ENCODE results near the gene CLPTM1L. TPM values are rescaled to one million over a fixed set of nuclear protein-coding genes. Genes with fewer than 3 reads are reported as not detected.
"Not testable (repeated sequence)": the region's sequence is repeated elsewhere in the genome, so short reads cannot be mapped to it uniquely, and the experiment has no call there.

Gene CLPTM1L
- total RNA-seq, 2 experiments from 2014 or later, result 395 TPM

DNA sequence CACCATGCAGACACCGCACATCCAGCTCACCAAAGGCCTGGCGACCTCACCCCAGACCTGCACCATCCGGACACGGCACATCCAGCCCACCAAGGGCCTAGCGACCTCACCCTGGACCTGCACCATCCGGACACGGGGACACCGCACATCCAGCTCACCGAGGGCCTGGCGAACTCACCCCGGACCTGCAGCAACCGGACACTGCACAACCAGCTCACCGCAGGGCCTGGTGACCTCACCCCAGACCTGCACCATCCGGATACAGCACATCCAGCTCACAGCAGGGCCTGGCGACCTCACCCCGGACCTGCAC lies 61.2 kb downstream of the CLPTM1L start:
- H3K4me2 ChIP-seq (ENCODE audit: low read length); H3K27ac ChIP-seq (ENCODE audit: low read depth, low read length, poor library complexity, severe bottlenecking); CTCF ChIA-PET (ENCODE audit: unreplicated experiment); H3K4me1 ChIP-seq (ENCODE audit: insufficient read depth, low read length, poor library complexity, severe bottlenecking); intact Hi-C loops (cut with micrococcal nuclease; ENCODE audit: unreplicated experiment); H2AFZ ChIP-seq (ENCODE audit: low read length); H3K9me2 ChIP-seq (ENCODE audit: insufficient read depth, low read length); BruUV-seq (replicated peaks); DNase-seq (ENCODE audit: low spot score); H3K9me3 ChIP-seq (ENCODE audit: low read length); H3K4me3 ChIP-seq (ENCODE audit: low read depth, low read length, poor library complexity, severe bottlenecking): not testable (repeated sequence)
- H4K20me1 ChIP-seq (ENCODE audit: insufficient read depth, low read length), result peaks cover 13% of the 10 kb centered on the region; the same call in 1 of the 2 replicates
- peaks cover 78% of the 10 kb centered on the region for H3K79me2 ChIP-seq (ENCODE audit: insufficient read depth, low read depth, low read length)
- POLR2A ChIA-PET, result interaction anchor here (0.7 to 1.3 kb wide), 2 partner anchors 50 to 111 kb away, joined by 3 to 8 read pairs; no protein-coding TSS in a partner anchor
- H3K36me3 ChIP-seq (ENCODE audit: insufficient read depth, low read length), result peaks cover 95% of the 10 kb centered on the region

GRCh38 chr5:1282993-1283728 lies 61.7 kb downstream of the CLPTM1L start:
- CTCF ChIA-PET (ENCODE audit: unreplicated experiment), result interaction anchor here (0.6 kb wide), 1 partner anchor 166 kb away, joined by 3 read pairs; no protein-coding TSS in a partner anchor
- H4K20me1 ChIP-seq (ENCODE audit: insufficient read depth, low read length), result peaks cover 13% of the 10 kb centered on the region; the same call in 1 of the 2 replicates
- intact Hi-C loops (cut with micrococcal nuclease; ENCODE audit: unreplicated experiment); H3K9me3 ChIP-seq (ENCODE audit: low read length); H3K9me2 ChIP-seq (ENCODE audit: insufficient read depth, low read length); H3K27ac ChIP-seq (ENCODE audit: low read depth, low read length, poor library complexity, severe bottlenecking); H2AFZ ChIP-seq (ENCODE audit: low read length); H3K4me1 ChIP-seq (ENCODE audit: insufficient read depth, low read length, poor library complexity, severe bottlenecking); H3K4me2 ChIP-seq (ENCODE audit: low read length); DNase-seq (ENCODE audit: low spot score); H3K4me3 ChIP-seq (ENCODE audit: low read depth, low read length, poor library complexity, severe bottlenecking); BruUV-seq (replicated peaks): not testable (repeated sequence)
- H3K79me2 ChIP-seq (ENCODE audit: insufficient read depth, low read depth, low read length), result peaks cover 75% of the 10 kb centered on the region
- POLR2A ChIA-PET, result interaction anchor here (0.7 to 1.3 kb wide), 2 partner anchors 27 to 110 kb away, joined by 3 read pairs; no protein-coding TSS in a partner anchor
- peaks cover 95% of the 10 kb centered on the region for H3K36me3 ChIP-seq (ENCODE audit: insufficient read depth, low read length)

DNA sequence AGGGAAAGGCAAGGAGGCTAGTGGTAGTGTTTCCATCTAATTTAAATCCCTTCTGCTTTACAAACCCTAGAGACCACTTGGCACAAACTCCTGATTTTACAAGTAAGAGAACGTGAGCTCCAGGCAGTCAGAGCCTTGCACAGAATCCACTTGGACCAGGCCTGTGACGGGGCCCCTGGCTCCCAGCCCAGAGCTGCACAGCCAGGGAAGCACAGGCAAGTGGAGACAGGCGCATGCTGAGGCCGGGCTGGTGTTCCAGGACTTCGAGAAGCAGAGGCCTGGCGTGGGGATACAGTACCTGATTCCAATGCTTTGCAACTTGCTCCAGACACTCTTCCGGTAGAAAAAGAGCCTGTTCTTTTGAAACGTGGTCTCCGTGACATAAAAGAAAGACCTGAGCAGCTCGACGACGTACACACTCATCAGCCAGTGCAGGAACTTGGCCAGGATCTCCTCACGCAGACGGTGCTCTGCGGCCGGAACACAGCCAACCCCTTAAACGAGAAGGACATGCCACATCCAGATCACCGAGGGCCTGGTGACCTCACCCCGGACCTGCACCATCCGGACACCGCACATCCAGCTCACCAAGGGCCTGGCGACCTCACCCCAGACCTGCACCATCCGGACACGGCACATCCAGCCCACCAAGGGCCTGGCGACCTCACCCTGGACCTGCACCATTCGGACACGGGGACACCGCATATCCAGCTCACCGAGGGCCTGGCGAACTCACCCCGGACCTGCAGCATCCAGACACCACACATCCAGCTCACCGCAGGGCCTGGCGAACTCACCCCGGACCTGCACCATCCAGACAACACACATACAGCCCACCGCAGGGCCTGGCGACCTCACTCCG lies 62.5 kb downstream of the CLPTM1L start:
- Histone ChIP-seq H3K4me2 (ENCODE audit: low read length) (no peak overlapping the region), H3K9me3 (ENCODE audit: low read length) (no peaks in the 10 kb centered on the region), H3K36me3 (ENCODE audit: insufficient read depth, low read length) (peaks cover 95% of the 10 kb centered on the region), H3K4me1 (ENCODE audit: insufficient read depth, low read length, poor library complexity, severe bottlenecking) (no peaks in the 10 kb centered on the region), H4K20me1 (ENCODE audit: insufficient read depth, low read length) (peaks cover 13% of the 10 kb centered on the region; the same call in 1 of the 2 replicates), H3K27ac (ENCODE audit: low read depth, low read length, poor library complexity, severe bottlenecking) (no peak overlapping the region), H3K79me2 (ENCODE audit: insufficient read depth, low read depth, low read length) (peaks cover 67% of the 10 kb centered on the region), H3K4me3 (ENCODE audit: low read depth, low read length, poor library complexity, severe bottlenecking) (no peak overlapping the region), H3K9me2 (ENCODE audit: insufficient read depth, low read length) (no peaks in the 10 kb centered on the region), H2AFZ (ENCODE audit: low read length) (no peak overlapping the region)
- intact Hi-C loops (cut with micrococcal nuclease; ENCODE audit: unreplicated experiment), result no loop called here
- TF ChIP-seq, protein P1, sequence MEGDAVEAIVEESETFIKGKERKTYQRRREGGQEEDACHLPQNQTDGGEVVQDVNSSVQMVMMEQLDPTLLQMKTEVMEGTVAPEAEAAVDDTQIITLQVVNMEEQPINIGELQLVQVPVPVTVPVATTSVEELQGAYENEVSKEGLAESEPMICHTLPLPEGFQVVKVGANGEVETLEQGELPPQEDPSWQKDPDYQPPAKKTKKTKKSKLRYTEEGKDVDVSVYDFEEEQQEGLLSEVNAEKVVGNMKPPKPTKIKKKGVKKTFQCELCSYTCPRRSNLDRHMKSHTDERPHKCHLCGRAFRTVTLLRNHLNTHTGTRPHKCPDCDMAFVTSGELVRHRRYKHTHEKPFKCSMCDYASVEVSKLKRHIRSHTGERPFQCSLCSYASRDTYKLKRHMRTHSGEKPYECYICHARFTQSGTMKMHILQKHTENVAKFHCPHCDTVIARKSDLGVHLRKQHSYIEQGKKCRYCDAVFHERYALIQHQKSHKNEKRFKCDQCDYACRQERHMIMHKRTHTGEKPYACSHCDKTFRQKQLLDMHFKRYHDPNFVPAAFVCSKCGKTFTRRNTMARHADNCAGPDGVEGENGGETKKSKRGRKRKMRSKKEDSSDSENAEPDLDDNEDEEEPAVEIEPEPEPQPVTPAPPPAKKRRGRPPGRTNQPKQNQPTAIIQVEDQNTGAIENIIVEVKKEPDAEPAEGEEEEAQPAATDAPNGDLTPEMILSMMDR (conservative IDR thresholded peaks at IDR 0.05; ENCODE audit: low read length), result no peak
- no peak for TF ChIP-seq EZH2phosphoT487 (IDR thresholded peaks at IDR 0.05; ENCODE audit: borderline replicate concordance, low read depth, low read length)
- ChIA-PET CTCF (ENCODE audit: unreplicated experiment) (interaction anchor here (0.6 kb wide), 1 partner anchor 167 kb away, joined by 3 read pairs; no protein-coding TSS in a partner anchor), POLR2A (interaction anchor here (0.7 to 1.1 kb wide), 2 partner anchors 12 to 28 kb away, joined by 3 read pairs; no protein-coding TSS in a partner anchor)
- no TSS peak for BruUV-seq (replicated peaks)
- no peak for DNase-seq (ENCODE audit: low spot score)
